WTC11 (cell line): ENCODE data around the gene SLC2A4RG.

Experiments used
- ATF3 ChIP-seq: sonication (generic); formaldehyde crosslinking; conservative IDR thresholded peaks from 2 replicates; pipeline ENCODE4 v1.8.1; 2022; ENCODE audit warnings: mild to moderate bottlenecking, missing genetic modification reagents
- CBFB ChIP-seq: sonication (generic); formaldehyde crosslinking; IDR thresholded peaks from 2 replicates; pipeline ENCODE4 v1.8.1; 2022; ENCODE audit warnings: mild to moderate bottlenecking, low read depth, missing genetic modification reagents
- CREB1 ChIP-seq: sonication (generic); formaldehyde crosslinking; IDR thresholded peaks from 2 replicates; pipeline ENCODE4 v1.8.0; 2023; ENCODE audit warnings: mild to moderate bottlenecking, missing genetic modification reagents
- CTCF ChIP-seq: fragments of 200-600 bp; IDR thresholded peaks from 2 replicates; pipeline ENCODE4 v1.8.0; 2022; ENCODE audit warnings: antibody characterized with exemption
- E2F1 ChIP-seq: sonication (generic); formaldehyde crosslinking; IDR thresholded peaks from 2 replicates; pipeline ENCODE4 v1.8.0; 2022; ENCODE audit warnings: mild to moderate bottlenecking, missing genetic modification reagents
- ELF4 ChIP-seq: sonication (generic); formaldehyde crosslinking; IDR thresholded peaks from 2 replicates; pipeline ENCODE4 v1.8.1; 2022; ENCODE audit warnings: low read depth, mild to moderate bottlenecking, moderate library complexity, missing genetic modification reagents
- FOXK1 ChIP-seq: sonication (generic); formaldehyde crosslinking; IDR thresholded peaks from 2 replicates; pipeline ENCODE4 v1.8.0; 2022; ENCODE audit warnings: mild to moderate bottlenecking, moderate library complexity, missing genetic modification reagents
- IRF2 ChIP-seq: sonication (generic); formaldehyde crosslinking; IDR thresholded peaks from 2 replicates; pipeline ENCODE4 v1.8.0; 2022; ENCODE audit warnings: low read depth, missing genetic modification reagents, borderline replicate concordance
- NR2C2 ChIP-seq: sonication (generic); formaldehyde crosslinking; IDR thresholded peaks from 2 replicates; pipeline ENCODE4 v1.8.0; 2022; ENCODE audit warnings: mild to moderate bottlenecking, missing genetic modification reagents
- PRDM15 ChIP-seq: sonication (generic); formaldehyde crosslinking; IDR thresholded peaks from 2 replicates; pipeline ENCODE4 v1.8.0; 2022; ENCODE audit warnings: missing genetic modification reagents
- ZNF121 ChIP-seq: sonication (generic); formaldehyde crosslinking; IDR thresholded peaks from 2 replicates; pipeline ENCODE4 v1.8.0; 2023; ENCODE audit warnings: missing genetic modification reagents
- ZNF138 ChIP-seq: sonication (generic); formaldehyde crosslinking; conservative IDR thresholded peaks from 2 replicates; pipeline ENCODE4 v1.8.1; 2022; ENCODE audit warnings: mild to moderate bottlenecking, moderate library complexity, missing genetic modification reagents

- TF ChIP-seq CTCF (no peak), CREB1 (no peak), ZNF138 (no peak), IRF2 (no peak), ATF3 (CRISPR knock-in tag) (no peak), ZNF121 (CRISPR knock-in tag) (no peak), NR2C2 (no peak), E2F1 (CRISPR knock-in tag) (no peak), FOXK1 (CRISPR knock-in tag) (no peak), PRDM15 (CRISPR knock-in tag) (no peak), CBFB (CRISPR knock-in tag) (no peak), ELF4 (CRISPR knock-in tag) (no peak)
These were observed 17.0 kb downstream of the SLC2A4RG start for GRCh38 chr20:63756648-63756991.
